AG09319 (cell line): ENCODE results near the gene ANO3.

Experiments used
- DNase-seq: peaks from one replicate; pipeline ENCODE4 v3.0.0-alpha.2; 2010; ENCODE audit warnings: low read depth; ENCODE audit errors: extremely low read depth
- TF ChIP-seq, protein P1 (sequence below): IDR thresholded peaks from 2 replicates; pipeline ENCODE4 v1.5.1; 2011; ENCODE audit warnings: low read depth, mild to moderate bottlenecking, inconsistent platforms, low read length, moderate library complexity

The ANO3 gene

DNA sequence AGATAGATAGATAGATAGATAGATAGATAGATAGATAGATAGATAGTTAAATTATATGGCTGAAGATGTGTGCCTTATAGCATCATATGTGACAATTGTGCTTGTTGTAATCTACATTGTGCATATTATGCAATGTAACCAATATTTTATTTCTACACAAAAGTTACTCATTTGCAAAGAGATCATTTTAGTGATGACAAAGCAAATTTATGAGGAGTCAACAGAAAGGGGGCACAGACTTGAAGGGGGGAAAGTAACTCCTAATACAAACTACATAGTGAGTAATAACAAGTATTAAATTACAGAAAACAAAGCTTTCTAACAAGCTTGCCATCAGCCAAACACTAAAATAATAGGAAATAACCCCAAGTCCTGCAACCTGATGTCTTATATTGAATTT is 133.3 kb downstream of the ANO3 start:
- no peak for DNase-seq
- TF ChIP-seq, protein P1, sequence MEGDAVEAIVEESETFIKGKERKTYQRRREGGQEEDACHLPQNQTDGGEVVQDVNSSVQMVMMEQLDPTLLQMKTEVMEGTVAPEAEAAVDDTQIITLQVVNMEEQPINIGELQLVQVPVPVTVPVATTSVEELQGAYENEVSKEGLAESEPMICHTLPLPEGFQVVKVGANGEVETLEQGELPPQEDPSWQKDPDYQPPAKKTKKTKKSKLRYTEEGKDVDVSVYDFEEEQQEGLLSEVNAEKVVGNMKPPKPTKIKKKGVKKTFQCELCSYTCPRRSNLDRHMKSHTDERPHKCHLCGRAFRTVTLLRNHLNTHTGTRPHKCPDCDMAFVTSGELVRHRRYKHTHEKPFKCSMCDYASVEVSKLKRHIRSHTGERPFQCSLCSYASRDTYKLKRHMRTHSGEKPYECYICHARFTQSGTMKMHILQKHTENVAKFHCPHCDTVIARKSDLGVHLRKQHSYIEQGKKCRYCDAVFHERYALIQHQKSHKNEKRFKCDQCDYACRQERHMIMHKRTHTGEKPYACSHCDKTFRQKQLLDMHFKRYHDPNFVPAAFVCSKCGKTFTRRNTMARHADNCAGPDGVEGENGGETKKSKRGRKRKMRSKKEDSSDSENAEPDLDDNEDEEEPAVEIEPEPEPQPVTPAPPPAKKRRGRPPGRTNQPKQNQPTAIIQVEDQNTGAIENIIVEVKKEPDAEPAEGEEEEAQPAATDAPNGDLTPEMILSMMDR, result no peak

- TF ChIP-seq, protein P1, result no peak
- no peak for DNase-seq
Observed at GRCh38 chr11:26467506-26467905, 135.6 kb downstream of the ANO3 start.

GRCh38 chr11:26470992-26471391 is 139.1 kb downstream of the ANO3 start:
- TF ChIP-seq, protein P1, result no peak
- no peak for DNase-seq

DNA sequence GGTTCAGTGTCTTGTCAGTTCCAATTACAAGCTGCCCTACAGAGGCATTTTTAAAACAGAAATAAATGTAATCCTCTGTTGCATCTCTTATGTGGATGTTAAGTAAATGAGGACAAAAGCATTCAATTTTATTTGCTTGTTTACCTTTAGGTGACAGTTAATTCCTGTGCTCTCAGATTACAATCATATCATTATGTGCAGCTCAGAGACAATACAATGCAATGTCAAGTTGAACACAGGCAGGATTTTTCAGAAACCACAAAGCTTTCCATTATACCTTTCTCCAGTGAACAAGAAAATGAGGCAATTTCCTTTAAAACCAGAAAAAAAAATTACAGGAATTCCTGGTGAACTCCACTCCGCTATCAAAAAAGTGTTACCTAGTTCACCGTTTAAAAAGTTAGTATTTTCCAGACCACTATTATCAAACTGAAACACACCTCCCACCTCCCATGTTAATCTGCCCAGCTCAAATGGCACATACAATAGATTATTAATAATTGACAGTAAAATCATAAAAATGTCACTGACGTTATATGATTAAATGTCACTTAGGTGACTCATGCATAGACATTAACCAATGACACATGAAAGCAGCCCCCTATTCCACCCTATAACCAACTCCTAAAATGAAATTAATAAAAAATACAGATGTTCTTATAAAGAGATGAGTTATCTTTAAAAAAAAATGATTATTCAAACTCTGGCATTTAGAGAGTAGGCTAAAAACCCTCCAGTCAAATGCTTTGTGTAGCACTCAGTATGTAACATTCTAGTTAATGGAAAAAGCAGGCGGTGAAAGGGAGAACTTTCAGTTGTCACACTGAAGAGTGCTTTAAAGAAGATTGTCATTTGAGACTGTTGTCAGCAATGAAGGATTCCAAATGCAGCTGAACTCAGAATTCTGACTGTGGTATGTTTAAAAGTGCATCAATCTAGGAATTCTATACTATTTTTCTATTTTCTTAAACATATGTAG is 141.6 kb downstream of the ANO3 start:
- TF ChIP-seq, protein P1, result no peak
- no peak for DNase-seq

- TF ChIP-seq, protein P1, result no peak
- no peak for DNase-seq
Observed at GRCh38 chr11:26474401-26474800, 142.5 kb downstream of the ANO3 start.

DNA sequence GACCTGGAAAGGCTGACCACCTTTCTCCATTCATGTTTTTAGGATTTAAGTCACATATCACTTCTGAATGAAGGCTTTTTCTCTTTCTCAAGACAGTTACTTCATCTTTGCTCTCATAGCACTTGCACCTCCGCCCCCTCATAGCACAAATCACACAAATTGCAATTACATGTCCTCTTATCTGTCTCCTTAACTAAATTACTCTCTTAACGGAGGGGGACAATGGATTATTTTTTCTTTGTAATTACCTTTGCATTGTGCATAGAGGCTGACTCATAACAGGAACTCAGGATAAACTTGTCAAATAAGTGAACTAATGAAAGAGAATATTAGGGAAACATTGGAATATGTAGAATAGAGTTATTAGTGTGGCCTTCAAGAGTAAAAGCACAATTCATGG is 145.5 kb downstream of the ANO3 start:
- DNase-seq, result no peak
- TF ChIP-seq, protein P1, result no peak

DNA sequence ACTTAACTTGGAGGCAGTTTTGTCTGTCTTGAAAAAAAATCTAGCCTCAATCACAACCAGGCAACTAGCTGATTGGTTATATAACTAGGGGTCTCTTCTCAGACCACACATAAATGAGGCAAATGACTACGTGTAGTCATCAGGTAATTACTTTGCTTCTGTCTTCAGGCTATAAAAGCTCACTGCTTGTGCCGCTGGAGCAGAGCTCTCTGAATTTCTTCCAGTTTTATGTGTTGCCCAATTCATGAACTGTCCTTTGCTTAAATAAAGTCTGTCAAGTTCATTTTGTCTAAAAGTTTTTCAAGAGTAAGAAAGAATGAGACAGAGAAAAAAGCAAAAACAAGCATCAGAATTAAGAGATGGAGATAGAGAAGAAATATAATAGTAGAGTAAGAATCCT is 146.8 kb downstream of the ANO3 start:
- TF ChIP-seq, protein P1, result no peak

More for the DNA sequence above, 146.8 kb downstream of the ANO3 start:
- no peak for DNase-seq
